HG03342 (cell line): ENCODE data around the gene JHY.
"Not testable (repeated sequence)": the region's sequence is repeated elsewhere in the genome, so short reads cannot be mapped to it uniquely, and the experiment has no call there.

Experiments used
- ATAC-seq: cut with Tn5 transposase; IDR thresholded peaks from one replicate; pipeline ENCODE4 v1.9.1; 2021; ENCODE audit warnings: mild to moderate bottlenecking, moderate library complexity; ENCODE audit not compliant: unreplicated experiment

The JHY gene

GRCh38 chr11:122882189-122882856 is at the start of gene JHY:
Gene JHY, plus strand, starts transcription at chr11:122882759. Its CDS starts 3,091 bp downstream, at chr11:122885850.
- peak; percentile 31 for ATAC-seq

- no peak for ATAC-seq
Observed at GRCh38 chr11:122833846-122834464, 48.6 kb upstream of the JHY start.

- no peak for ATAC-seq
Observed at GRCh38 chr11:122836916-122837315, 45.6 kb upstream of the JHY start.

- ATAC-seq = no peak
Observed at GRCh38 chr11:122837528-122838346, 44.8 kb upstream of the JHY start.

- peak; percentile 82 for ATAC-seq
Observed at GRCh38 chr11:122843281-122844141, 39.0 kb upstream of the JHY start.

GRCh38 chr11:122847466-122847865 is 35.1 kb upstream of the JHY start:
- no peak for ATAC-seq

GRCh38 chr11:122848186-122848585 is 34.4 kb upstream of the JHY start:
- ATAC-seq = no peak

GRCh38 chr11:122850076-122850631 is 32.4 kb upstream of the JHY start:
- ATAC-seq = no peak

- ATAC-seq = peak; percentile 53
Observed at GRCh38 chr11:122851366-122851966, 31.1 kb upstream of the JHY start.

- no peak for ATAC-seq
Observed at GRCh38 chr11:122852074-122852795, 30.3 kb upstream of the JHY start.

- ATAC-seq = no peak
Observed at GRCh38 chr11:122852796-122853160, 29.8 kb upstream of the JHY start.

- no peak for ATAC-seq
Observed at GRCh38 chr11:122853261-122853660, 29.3 kb upstream of the JHY start.

- no peak for ATAC-seq
Observed at GRCh38 chr11:122853971-122854446, 28.6 kb upstream of the JHY start.

GRCh38 chr11:122861631-122862030 is 20.9 kb upstream of the JHY start:
- ATAC-seq = no peak

GRCh38 chr11:122862091-122862490 is 20.5 kb upstream of the JHY start:
- no peak for ATAC-seq

- not testable (repeated sequence) for ATAC-seq
Observed at GRCh38 chr11:122863154-122863553, 19.4 kb upstream of the JHY start.

- ATAC-seq = no peak
Observed at GRCh38 chr11:122863704-122864326, 18.7 kb upstream of the JHY start.

- ATAC-seq = no peak
Observed at GRCh38 chr11:122864386-122865115, 18.0 kb upstream of the JHY start.
